Stimulated activated CD4-positive, alpha-beta T cell treated with anti-CD3 and anti-CD28 coated beads, Interleukin-4, amount 100 ng/mL, for 4 hours (primary cell): ENCODE data around the gene GMDS.

Source experiments
- DNase-seq, 2 experiments: peaks; one replicate each; pipeline ENCODE4 v3.0.0-alpha.2; 2020

Gene GMDS

GRCh38 chr6:2173203-2173961 is 72.0 kb downstream of the GMDS start:
- no peak for DNase-seq

DNA sequence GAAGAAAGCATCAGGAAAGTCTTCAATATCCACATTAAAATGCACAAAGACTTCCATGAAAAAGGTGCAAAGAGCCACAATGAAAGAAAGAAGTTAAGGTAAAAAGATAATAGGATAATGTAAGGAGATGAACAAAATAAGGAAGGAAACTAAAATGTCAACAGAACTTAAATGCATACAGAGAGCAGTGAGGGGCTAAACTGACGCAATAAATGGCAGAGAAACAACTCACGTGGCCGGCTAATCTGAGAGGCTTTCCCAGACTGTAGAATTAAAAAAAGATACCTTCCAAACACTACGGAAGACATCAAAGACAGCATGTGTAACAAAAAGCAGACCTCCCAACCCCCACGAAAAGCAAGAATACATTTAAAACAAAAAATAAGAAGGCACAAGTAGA is 73.7 kb downstream of the GMDS start:
- DNase-seq: no peak

- no peak for DNase-seq
Observed at GRCh38 chr6:2168480-2168879, 76.9 kb downstream of the GMDS start.

DNA sequence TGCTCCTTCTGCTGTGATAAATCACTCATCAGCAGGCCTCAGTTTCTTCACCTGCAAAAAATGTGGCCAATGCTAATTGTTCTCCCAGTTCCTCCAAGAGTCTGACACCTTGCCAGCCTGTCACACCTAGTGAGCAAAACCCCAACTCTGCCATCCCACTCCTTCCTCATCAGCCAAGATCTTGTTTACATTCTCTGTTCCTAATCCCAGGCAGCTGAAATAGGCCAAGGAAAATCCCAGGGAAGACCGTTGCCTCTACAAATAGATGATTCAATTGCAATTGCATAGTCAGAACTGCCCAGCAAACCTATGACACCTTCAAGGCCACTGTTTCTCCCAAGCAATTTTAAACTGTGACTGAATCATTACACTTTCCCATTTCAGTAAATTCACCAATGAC is 78.7 kb downstream of the GMDS start:
- no peak for DNase-seq

DNA sequence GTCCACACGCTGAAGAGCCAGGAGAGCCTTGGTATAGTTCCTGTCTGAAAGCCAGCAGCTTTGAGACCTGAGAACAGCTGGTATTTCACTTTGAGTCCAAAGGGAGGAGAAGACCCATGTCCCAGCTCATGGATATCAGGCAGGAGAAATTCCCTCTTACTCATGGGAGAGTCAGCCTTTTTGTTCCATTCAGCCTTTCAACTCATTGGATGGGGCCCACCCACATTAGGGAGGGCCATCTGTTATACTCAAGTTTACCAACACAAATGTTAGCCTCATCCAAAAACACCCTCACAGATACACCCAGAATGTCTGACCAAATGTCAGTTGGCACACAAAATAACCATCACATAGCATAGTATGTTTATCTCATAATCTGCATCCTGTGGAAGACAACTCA is 80.1 kb downstream of the GMDS start:
- no peak for DNase-seq

DNA sequence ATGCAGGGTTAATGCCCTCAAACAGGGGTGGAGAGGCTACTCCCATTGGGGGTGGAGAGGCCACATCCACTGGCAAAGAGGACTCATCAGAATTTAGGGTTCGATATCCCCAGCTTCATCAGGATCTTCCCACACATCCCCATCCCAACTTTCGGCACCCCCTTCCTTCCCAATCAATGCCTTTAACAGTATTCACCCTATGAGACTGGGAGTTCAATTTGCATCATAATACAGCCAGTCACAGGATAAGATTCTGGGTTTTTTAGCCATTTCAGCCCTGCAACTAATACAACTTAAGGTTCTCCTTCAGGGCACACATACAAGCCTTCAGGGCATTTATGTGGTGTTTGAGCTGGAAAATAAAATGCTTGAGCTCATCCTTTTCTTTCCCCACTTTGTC is 80.9 kb downstream of the GMDS start:
- no peak for DNase-seq

DNA sequence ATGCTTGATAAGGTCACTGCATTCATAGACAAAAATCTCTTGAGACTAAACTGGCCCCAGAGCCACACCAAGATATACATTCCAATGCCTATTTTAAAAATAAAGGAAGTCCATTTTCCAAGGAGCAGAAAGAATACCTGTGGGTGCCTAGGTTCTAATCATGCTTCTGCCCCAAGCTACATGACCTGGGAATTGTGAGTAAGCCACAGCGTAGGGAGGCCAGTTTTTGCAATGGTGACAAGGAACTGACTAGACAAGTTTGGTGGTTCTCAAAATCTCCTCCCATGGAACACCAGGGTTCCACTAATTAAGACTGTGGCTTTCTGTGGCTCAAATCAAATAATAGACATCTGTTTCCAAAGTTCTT is 83.3 kb downstream of the GMDS start:
- DNase-seq: no peak

DNA sequence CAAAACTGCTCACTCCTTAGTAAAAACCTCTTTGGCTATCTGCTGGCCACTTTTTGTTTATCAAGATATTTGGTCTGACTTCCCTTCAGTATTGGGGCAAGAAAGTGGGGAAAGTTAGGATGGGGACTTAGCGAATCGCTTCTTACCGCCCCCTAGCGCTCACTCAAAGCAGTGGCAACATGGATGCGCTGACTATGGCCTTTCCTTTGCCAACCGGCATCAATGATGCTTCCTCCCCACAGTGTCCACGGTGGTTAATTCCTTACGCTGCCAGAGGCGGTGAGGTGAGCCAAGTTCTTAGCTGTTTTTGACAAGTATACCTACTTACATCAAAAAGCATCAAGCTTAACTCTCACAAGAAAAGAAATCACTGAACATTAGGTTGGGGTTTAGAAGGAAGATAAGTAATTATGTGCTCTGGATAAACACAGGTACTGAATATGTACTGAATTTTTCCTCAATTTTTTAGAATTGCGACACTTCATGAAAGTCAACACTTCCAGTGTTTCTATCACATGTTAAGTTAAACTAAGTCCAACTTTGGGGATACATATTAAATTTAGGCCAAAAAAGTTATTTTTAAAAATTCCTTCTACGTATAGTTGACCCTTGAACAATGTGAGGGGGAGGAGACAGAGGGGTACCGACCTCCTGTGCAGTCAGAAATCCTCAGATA is 86.7 kb downstream of the GMDS start:
- DNase-seq: no peak

- DNase-seq: peak in 1 of 2 experiments; percentile 20
Observed at GRCh38 chr6:2157441-2158127, 87.8 kb downstream of the GMDS start.

- no peak for DNase-seq
Observed at GRCh38 chr6:2155206-2155605, 90.2 kb downstream of the GMDS start.

GRCh38 chr6:2149361-2150006 is 95.9 kb downstream of the GMDS start:
- no peak for DNase-seq

DNA sequence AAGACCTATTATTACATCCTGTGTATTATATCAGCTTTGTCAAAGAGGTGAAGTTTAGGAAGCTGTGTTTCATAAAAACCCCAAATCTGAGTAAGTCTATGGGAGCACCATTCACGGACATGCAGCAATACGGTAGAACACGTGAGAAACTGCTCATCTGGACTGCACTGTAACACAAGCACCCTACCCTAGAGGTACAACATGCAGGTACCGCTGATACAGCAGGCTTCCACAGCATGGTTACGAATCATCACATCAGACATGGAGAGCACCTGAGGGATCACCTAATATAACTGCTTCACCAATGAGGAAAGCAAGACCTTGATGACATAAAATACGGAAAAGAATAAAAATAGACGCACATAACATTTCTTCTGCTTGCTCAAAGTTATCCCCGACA is 96.7 kb downstream of the GMDS start:
- no peak for DNase-seq

- DNase-seq: no peak
Observed at GRCh38 chr6:2147766-2148448, 97.5 kb downstream of the GMDS start.

DNA sequence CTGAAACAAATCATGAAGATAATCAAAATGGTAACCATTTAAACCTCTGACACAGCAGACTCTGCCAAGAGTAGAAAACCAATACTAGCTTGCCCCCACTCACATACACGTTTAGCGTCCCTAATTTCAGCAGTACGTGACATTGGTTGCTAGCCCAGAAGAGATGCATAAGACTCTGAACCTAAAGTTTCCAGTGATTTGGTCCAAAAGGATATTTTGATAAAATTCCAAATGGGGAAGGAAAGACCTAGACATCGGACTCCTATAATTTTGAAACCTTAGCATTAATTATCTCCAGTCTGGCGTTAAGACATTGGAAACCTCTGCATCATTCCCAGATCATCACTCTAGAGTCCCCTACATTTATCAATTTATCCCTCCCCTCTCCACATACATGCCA is 98.1 kb downstream of the GMDS start:
- no peak for DNase-seq

- DNase-seq: no peak
Observed at GRCh38 chr6:2144210-2144609, 101.2 kb downstream of the GMDS start.

DNA sequence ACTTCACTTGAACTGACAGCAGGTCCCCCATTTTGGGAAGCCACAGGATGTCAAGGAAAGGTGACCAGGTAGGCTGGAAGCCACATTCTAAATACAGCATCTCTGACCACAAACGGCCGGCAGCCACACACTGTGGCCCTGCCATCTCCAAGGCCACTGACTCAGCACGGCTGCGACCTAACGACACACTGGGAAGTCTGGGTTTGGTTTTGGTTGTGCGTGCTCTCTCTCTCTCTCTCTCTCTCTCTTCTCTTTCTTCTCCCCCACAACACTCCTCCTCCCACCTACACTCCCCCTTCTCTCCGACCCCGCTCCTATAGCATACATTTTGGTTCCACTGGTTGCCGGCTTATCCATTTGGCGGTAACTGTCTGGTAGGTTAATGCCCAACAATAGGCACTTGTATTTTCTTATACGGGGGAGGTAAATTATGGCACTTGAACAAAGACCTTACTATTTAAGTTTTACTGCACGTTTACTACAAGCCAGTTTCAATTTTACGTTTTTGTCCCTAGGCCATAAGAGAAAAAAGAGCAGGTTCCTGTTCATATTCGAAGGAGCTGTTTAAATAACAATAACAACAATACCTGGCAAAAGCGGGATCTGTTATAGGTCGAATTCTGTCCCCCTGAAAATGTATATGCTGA is 103.6 kb downstream of the GMDS start:
- no peak for DNase-seq

- no peak for DNase-seq
Observed at GRCh38 chr6:2140438-2141128, 104.8 kb downstream of the GMDS start.

DNA sequence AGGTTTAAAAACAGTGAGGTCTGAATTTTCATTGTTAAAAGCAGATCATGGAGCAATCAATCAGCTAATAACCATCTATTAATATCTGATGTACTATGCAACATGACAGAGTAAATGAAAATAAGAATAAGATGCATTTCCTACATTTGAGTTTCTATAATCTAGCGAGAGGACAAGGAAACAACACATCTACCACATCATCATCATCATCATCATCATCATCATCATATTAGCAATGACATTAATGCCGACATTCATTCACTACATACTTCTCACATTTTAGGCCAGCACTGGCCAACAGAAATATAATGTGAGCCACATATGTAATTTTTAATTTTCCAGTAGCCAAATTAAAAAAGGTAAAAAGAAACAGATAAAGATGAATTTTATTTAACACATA is 110.0 kb downstream of the GMDS start:
- no peak for DNase-seq

DNA sequence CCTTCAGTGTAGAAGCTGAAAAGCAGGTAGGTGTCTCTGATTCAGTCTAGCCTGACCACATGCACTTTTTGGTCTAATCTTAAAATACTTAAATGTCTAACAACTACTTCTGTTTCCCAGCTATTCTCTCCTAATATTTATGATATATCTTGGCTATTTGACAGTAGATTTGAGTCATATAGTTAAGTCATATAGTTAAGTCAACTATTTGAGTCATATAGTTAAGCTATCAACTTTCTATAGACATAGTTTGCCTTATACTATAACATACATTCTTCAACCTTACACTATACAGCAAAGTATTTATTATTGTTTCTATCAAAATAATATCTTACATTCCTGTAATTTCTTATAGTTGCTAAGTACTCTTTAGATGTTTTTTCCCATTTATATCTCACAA is 110.9 kb downstream of the GMDS start:
- DNase-seq: no peak

DNA sequence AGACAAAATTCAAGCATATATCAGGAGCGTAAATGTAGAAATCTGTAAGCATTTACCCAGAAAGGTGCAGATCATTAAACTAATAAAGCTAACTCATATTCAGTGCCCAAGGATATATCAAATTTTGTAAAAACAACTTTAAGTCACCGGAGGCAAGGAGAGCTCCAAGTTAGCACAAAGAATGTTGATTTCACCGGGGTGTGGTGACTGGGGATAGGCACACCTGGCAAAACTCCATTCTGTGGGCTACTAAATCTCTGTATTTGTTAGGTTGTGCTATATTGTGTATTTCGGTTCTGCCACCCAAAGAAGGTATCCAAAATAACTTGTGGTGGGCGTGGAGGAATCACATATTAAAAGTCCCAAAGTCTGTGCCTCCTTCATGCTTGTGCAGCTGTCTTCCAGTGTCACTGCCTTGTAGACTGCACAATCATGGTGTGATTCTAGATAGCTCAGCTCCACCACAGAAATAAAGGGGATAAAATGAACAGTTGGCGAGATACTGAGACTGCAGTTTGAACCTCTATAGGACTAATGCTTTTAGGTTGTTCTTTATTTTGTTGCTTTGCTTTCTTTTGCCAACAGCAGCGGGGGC is 111.6 kb downstream of the GMDS start:
- no peak for DNase-seq

- no peak for DNase-seq
Observed at GRCh38 chr6:2132916-2133315, 112.5 kb downstream of the GMDS start.

DNA sequence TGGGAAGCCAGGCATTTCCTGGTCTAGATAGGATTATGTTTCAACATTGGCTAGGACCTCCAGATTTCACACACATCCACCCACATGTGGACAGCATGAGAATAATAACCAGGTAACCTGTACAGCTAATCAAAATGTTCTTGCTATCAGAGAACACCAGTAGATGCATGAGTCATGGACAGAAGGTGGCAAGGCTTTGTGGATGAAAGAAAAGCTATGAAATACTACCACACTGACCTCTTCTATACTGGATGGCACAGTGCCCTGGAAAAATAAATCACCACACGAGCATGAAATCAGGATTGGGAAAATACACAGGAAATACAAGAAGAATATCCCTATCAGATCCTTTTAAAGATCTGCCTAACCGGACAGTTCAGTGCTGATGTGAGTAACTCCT is 113.0 kb downstream of the GMDS start:
- DNase-seq: no peak
